Measurements from ENCODE around the gene WWOX.

DNA sequence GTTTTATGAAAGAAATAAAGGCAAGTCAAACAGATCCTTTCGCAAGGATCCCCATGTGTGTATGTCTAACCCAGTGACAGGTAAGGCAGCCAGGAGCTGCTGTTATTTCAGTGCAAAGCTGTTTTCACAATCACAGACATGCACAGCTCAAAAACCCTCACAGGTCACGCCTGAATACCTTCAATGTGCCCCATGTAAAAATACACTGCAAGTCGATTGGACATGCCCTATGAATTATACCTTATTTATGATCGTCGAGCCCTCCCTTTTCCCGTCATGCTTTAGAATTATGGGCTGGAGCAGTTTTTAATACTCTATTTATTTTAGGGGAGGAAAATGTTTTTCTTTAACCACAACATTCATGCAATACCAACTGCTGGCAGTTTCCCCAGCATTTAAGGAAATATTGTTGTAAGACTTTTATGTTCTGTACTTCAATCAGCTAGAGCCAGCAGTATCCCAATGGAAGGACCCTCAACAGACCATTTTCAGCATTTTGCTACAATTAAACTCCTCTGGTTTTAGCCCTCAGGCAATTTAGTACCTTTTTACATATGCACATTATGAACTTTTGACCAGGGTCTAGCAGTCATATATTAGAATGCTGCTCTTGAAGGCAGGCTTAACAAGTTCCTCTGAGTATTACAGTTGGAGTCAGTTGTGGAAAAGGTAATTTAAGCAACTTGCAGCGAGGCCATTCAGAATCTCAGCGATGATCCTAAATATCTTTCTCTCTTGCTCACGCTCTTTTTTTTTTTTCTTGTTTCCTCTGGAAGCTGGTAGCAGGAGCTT lies 362.2 kb downstream of the WWOX start:
- TF ChIP-seq, protein P1, sequence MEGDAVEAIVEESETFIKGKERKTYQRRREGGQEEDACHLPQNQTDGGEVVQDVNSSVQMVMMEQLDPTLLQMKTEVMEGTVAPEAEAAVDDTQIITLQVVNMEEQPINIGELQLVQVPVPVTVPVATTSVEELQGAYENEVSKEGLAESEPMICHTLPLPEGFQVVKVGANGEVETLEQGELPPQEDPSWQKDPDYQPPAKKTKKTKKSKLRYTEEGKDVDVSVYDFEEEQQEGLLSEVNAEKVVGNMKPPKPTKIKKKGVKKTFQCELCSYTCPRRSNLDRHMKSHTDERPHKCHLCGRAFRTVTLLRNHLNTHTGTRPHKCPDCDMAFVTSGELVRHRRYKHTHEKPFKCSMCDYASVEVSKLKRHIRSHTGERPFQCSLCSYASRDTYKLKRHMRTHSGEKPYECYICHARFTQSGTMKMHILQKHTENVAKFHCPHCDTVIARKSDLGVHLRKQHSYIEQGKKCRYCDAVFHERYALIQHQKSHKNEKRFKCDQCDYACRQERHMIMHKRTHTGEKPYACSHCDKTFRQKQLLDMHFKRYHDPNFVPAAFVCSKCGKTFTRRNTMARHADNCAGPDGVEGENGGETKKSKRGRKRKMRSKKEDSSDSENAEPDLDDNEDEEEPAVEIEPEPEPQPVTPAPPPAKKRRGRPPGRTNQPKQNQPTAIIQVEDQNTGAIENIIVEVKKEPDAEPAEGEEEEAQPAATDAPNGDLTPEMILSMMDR (conservative IDR thresholded peaks at IDR 0.05 in 1 of 2, IDR thresholded peaks at IDR 0.05 in 1 of 2; ENCODE audit: extremely low read depth in 1 of 2, insufficient read depth in 1 of 2, low read depth in 1 of 2, low read length in 2 of 2) = no peak
- no peak for TF ChIP-seq EZH2 (IDR thresholded peaks at IDR 0.05; ENCODE audit: borderline replicate concordance, low read length)

Data from mammary epithelial cell (primary cell).